ENCODE results near the gene COL25A1. TPM values are rescaled to one million over a fixed set of nuclear protein-coding genes. Genes with fewer than 3 reads are reported as not detected.

Gene COL25A1
- total RNA-seq, 1 experiment from 2014 or later = 4.2 TPM

- H3K4me1 ChIP-seq (ENCODE audit: insufficient read depth, low read length) = no peaks in the 10 kb centered on the region
- no peak overlapping the region for H3K14ac ChIP-seq (ENCODE audit: insufficient read depth, low read length)
- no peak overlapping the region for H4K8ac ChIP-seq (replicated peaks; ENCODE audit: insufficient read length, low read depth, low read length)
- H3K4me2 ChIP-seq (ENCODE audit: insufficient read depth, insufficient read length, low read length) = no peak overlapping the region
- Mint-ChIP-seq H3K36me3 (ENCODE audit: insufficient read depth in 1 of 3, low read depth in 3 of 3) (no peaks in the 10 kb centered on the region), H3K4me1 (peaks cover 0 to 4% of the 10 kb centered on the region in 2 experiments; a peak in 1 of 4 replicates), H3K27me3 (ENCODE audit: low read depth) (no peaks in the 10 kb centered on the region), H3K4me3 (no peak overlapping the region), H3K9me3 (no peaks in the 10 kb centered on the region), H3K27ac (no peak overlapping the region)
- H4K20me1 ChIP-seq (ENCODE audit: control insufficient read depth, insufficient read depth, insufficient read length) = no peaks in the 10 kb centered on the region
- H2BK20ac ChIP-seq (ENCODE audit: low read depth, low read length, poor library complexity, severe bottlenecking) = no peak overlapping the region
- no peak overlapping the region for H2BK15ac ChIP-seq (ENCODE audit: low read depth, low read length)
- H3K79me1 ChIP-seq (ENCODE audit: insufficient read depth, low read depth, low read length, poor library complexity, severe bottlenecking) = no peaks in the 10 kb centered on the region
- no peak overlapping the region for H4K5ac ChIP-seq (ENCODE audit: insufficient read length, low read depth, low read length)
- no peak overlapping the region for H3K23ac ChIP-seq (ENCODE audit: insufficient read length, low read depth, low read length)
- H3K27me3 ChIP-seq (ENCODE audit: insufficient read depth, low read length) = no peaks in the 10 kb centered on the region
- H3K4ac ChIP-seq (ENCODE audit: low read depth, low read length) = no peak overlapping the region
- no peak overlapping the region for H3K56ac ChIP-seq (ENCODE audit: insufficient read length, low read depth, low read length)
- no peak overlapping the region for H2BK120ac ChIP-seq (ENCODE audit: low read depth, low read length, poor library complexity, severe bottlenecking)
- H3K23me2 ChIP-seq (ENCODE audit: insufficient read length, low read depth, low read length, poor library complexity, severe bottlenecking) = no peaks in the 10 kb centered on the region
- H3K18ac ChIP-seq (ENCODE audit: insufficient read length, low read depth, low read length) = no peak overlapping the region
- no peak overlapping the region for H2AFZ ChIP-seq (ENCODE audit: low read length)
- no peak overlapping the region for H3K9ac ChIP-seq (ENCODE audit: extremely low read depth, insufficient read length, low read length)
- no peak overlapping the region for H2BK5ac ChIP-seq (ENCODE audit: insufficient read length, low read length)
- no peak for TF ChIP-seq CTCF (conservative IDR thresholded peaks at IDR 0.05)
- H2BK12ac ChIP-seq (ENCODE audit: insufficient read length, low read depth, low read length) = no peak overlapping the region
- no peaks in the 10 kb centered on the region for H3K9me3 ChIP-seq (ENCODE audit: control insufficient read depth, low read depth, low read length)
- H4K91ac ChIP-seq (ENCODE audit: insufficient read length, low read depth, low read length) = no peak overlapping the region
- no peak overlapping the region for H2AK5ac ChIP-seq (ENCODE audit: insufficient read length, low read length)
- H3T11ph ChIP-seq (ENCODE audit: low read length) = no peak overlapping the region
- no peak overlapping the region for H3K27ac ChIP-seq (ENCODE audit: insufficient read length, low read depth, low read length)
- H3K79me2 ChIP-seq (ENCODE audit: insufficient read depth, low read length) = no peaks in the 10 kb centered on the region
- DNase-seq = no peak
Observed at GRCh38 chr4:108867476-108867875, 435.0 kb downstream of the COL25A1 start.
